LNCAP (cell line): ENCODE data around the gene IFT52.

Source experiments
- CTCF ChIP-seq: fragments of 450-650 bp; IDR thresholded peaks from 2 replicates; pipeline ENCODE4 v1.5.1; 2017; ENCODE audit warnings: mild to moderate bottlenecking

Gene IFT52

DNA sequence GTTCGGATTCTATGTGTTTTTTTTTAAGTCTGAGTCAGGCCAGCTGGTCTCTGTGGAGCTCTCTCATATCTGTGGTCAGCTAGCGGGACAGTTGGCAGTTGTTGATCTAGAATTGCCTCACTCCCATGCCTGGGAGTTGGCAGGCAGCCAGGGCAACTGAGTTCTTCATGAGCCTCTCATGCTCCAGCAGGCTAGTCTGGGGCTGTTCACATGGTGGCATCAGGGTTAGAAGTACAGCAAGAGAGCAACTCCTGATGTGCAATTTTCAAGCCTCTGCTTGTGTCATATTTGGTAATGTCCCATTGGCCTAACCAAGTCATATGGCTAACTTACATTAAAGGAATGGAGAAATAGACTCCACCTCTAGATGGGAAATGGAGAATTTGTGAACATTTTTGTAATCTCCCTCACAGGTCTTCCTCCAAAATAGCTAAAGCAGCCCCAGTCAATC, 6.7 kb upstream of the IFT52 start:
- no peak for TF ChIP-seq CTCF

GRCh38 chr20:43584448-43585136, 6.1 kb upstream of the IFT52 start:
- no peak for TF ChIP-seq CTCF

GRCh38 chr20:43586641-43587040, 4.1 kb upstream of the IFT52 start:
- no peak for TF ChIP-seq CTCF

GRCh38 chr20:43590036-43590391, 723 bp upstream of the IFT52 start:
- TF ChIP-seq CTCF: no peak

DNA sequence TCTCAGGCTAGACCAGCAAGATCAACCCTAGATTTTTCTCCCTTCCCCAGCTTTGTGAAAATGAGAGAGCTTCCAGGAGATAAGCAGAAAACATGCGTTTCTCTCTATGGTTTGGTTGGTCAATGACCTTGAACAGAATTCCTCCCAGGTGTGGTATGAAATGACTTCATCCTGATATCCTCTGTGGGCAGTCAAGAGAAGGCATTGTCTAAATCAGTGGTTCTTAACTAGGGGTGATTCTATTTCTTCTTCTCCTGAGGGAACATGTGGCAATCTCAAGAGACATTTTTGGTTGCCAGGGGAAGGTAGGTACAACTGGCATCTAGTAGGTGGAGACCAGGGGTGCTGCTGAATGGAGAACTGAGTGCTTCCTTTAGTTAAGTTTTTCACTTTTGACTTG, 12.4 kb downstream of the IFT52 start:
- TF ChIP-seq CTCF: no peak

DNA sequence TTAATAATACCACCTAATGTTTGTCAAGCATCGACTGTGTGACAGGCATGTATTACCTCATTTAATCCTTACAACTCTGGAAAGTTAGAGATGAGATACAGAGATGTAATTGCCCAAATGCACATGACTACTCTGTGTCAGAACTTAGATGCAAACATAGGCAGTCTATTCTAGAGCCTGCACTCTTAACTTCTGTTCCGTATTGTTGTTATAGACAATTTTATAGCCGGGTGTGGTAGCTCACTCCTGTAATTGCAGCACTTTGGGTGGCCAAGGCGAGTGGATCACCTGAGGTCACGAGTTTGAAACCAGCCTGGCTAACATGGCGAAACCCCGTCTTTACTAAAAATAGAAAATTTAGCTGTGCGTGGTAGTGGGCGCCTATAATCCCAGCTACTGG, 15.0 kb downstream of the IFT52 start:
- no peak for TF ChIP-seq CTCF

DNA sequence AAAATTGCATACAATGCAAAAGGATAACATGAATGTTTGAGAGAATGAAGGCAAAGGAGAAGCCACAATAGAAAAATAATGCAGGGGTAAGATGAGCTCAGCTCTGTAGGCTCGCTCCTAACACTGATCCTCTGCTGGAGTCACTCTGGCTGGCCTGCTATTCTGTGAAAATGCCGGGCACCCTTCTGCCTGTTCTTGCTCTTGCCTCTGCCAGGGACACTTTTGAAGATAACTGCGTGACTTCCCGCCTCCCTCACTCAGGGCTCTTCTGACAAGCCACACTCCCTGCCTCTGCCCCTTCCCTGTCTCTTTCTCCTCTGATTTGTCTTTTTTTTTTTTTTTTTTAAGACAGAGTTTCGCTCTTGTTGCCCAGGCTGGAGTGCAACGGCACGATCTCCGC, 40.9 kb downstream of the IFT52 start:
- TF ChIP-seq CTCF: no peak

GRCh38 chr20:43636429-43636828, 45.7 kb downstream of the IFT52 start:
- no peak for TF ChIP-seq CTCF
